PC-9 (cell line): ENCODE results near the gene MAPKAPK2.

Source experiments
- EZH2 ChIP-seq: fragments of 200-600 bp; sonication (generic); IDR thresholded peaks from 2 replicates; pipeline ENCODE4 v1.8.0; 2017; ENCODE audit warnings: antibody characterized with exemption, low read depth
- TF ChIP-seq, protein P1 (sequence below): fragments of 200-600 bp; sonication (generic); conservative IDR thresholded peaks from 2 replicates; pipeline ENCODE4 v1.6.1; 2017; ENCODE audit warnings: mixed run types, antibody characterized with exemption, mild to moderate bottlenecking, moderate library complexity

DNA sequence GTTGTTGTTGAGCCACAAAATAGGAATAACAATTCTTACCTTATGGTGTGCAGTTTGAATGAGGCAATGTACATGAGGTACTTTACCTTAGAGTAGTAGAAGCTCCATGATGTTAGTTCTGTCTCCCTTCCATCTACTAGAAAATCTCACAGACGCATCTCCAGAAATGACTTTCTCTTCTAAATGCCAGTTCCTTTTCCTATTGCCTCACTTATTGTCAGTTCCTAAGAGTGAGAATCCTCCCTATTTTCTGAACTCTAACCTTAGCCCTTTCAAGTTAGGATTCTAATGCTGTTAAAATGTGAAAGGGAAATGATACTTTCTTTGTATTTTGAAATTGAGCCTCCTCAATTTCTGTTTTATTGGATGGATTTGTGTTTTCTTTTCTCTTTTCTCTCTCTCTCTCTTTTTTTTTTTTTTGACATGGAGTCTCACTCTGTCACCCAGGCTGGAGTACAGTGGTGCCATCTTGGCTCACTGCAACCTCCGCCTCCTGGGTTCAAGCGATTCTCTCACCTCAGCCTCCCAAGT, 18.6 kb upstream of the MAPKAPK2 start:
- TF ChIP-seq, protein P1, sequence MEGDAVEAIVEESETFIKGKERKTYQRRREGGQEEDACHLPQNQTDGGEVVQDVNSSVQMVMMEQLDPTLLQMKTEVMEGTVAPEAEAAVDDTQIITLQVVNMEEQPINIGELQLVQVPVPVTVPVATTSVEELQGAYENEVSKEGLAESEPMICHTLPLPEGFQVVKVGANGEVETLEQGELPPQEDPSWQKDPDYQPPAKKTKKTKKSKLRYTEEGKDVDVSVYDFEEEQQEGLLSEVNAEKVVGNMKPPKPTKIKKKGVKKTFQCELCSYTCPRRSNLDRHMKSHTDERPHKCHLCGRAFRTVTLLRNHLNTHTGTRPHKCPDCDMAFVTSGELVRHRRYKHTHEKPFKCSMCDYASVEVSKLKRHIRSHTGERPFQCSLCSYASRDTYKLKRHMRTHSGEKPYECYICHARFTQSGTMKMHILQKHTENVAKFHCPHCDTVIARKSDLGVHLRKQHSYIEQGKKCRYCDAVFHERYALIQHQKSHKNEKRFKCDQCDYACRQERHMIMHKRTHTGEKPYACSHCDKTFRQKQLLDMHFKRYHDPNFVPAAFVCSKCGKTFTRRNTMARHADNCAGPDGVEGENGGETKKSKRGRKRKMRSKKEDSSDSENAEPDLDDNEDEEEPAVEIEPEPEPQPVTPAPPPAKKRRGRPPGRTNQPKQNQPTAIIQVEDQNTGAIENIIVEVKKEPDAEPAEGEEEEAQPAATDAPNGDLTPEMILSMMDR, result no peak
- TF ChIP-seq EZH2, result no peak
